SK-N-SH (cell line): ENCODE measurements around the gene DSG3. TPM values are rescaled to one million over a fixed set of nuclear protein-coding genes. Genes with fewer than 3 reads are reported as not detected.

Experiments
- CTCF ChIA-PET: fragments of 300-600, 350-600 bp; formaldehyde crosslinking; extraction: SDS; loops from one replicate; lab custom pipeline; 2021; lab: Yijun Ruan, JAX
- POLR2A ChIA-PET: fragments of 350-600 bp; sonication (Branson Sonifier 250); formaldehyde crosslinking; extraction: SDS; loops from one replicate; lab custom pipeline; 2020; ENCODE audit warnings: antibody characterized with exemption, inconsistent platforms; lab: Yijun Ruan, JAX
- DNase-seq: peaks from one replicate; pipeline ENCODE4 v3.0.0; 2012
- H2AFZ ChIP-seq: fragments of 200-600 bp; sonication (generic); 2 replicates; pipeline ENCODE4 v1.8.1; 2016; ENCODE audit warnings: antibody characterized with exemption, mild to moderate bottlenecking, low read depth
- H3F3A ChIP-seq: fragments of 200-600 bp; sonication (generic); replicated peaks from 2 replicates; pipeline ENCODE3; 2016; ENCODE audit warnings: antibody characterized with exemption, mild to moderate bottlenecking; ENCODE audit not compliant: insufficient read depth
- H3K27ac ChIP-seq, 2 experiments: fragments of 200-500 bp in 1 of 2; fragments of 200-600 bp in 1 of 2; sonication (Bioruptor generic) in 1 of 2; sonication (generic), shearing (Covaris generic) in 1 of 2; 2 replicates each; pipeline versions ENCODE4 v1.5.1 to v1.6.1; 2014 to 2016; ENCODE audit warnings: low read depth in 2 of 2, inconsistent platforms in 1 of 2, low read length in 1 of 2, mild to moderate bottlenecking in 1 of 2, mixed read lengths in 1 of 2
- H3K27me3 ChIP-seq: fragments of 200-600 bp; sonication (generic), shearing (Covaris generic); 2 replicates; pipeline ENCODE4 v1.6.1; 2016; ENCODE audit warnings: mixed run types; ENCODE audit not compliant: insufficient read depth
- H3K36me3 ChIP-seq, 2 experiments: fragments of 200-500 bp in 1 of 2; fragments of 200-600 bp in 1 of 2; sonication (Bioruptor generic) in 1 of 2; sonication (generic) in 1 of 2; replicated peaks in 1 of 2; 2 replicates each; pipeline versions ENCODE3 to v1.5.1; 2014 to 2016; ENCODE audit warnings: low read length in 1 of 2, mild to moderate bottlenecking in 1 of 2; ENCODE audit not compliant: insufficient read depth in 2 of 2, control insufficient read depth in 1 of 2
- H3K4me1 ChIP-seq, 2 experiments: fragments of 200-500 bp in 1 of 2; fragments of 200-600 bp in 1 of 2; sonication (Bioruptor generic) in 1 of 2; sonication (generic), shearing (Covaris generic) in 1 of 2; 2 replicates each; pipeline versions ENCODE4 v1.5.1 to v1.6.1; 2014 to 2016; ENCODE audit warnings: low read depth in 1 of 2, low read length in 1 of 2, mixed run types in 1 of 2; ENCODE audit not compliant: insufficient read depth in 2 of 2, control insufficient read depth in 1 of 2
- H3K4me2 ChIP-seq: fragments of 200-600 bp; sonication (generic), shearing (Covaris generic); 2 replicates; pipeline ENCODE4 v1.6.1; 2017; ENCODE audit warnings: mixed run types
- H3K4me3 ChIP-seq, 2 experiments: fragments of 200-500 bp in 1 of 2; fragments of 200-600 bp in 1 of 2; sonication (Bioruptor generic) in 1 of 2; sonication (generic), shearing (Covaris generic) in 1 of 2; 2 replicates each; pipeline versions ENCODE4 v1.5.1 to v1.8.1; 2014 to 2016; ENCODE audit warnings: low read depth in 2 of 2, inconsistent platforms in 1 of 2, low read length in 1 of 2, mild to moderate bottlenecking in 1 of 2, mixed read lengths in 1 of 2, moderate library complexity in 1 of 2
- H3K79me2 ChIP-seq: fragments of 200-600 bp; sonication (generic); 2 replicates; pipeline ENCODE4 v1.8.1; 2017; ENCODE audit warnings: mild to moderate bottlenecking; ENCODE audit not compliant: insufficient read depth
- H3K9ac ChIP-seq: fragments of 200-600 bp; sonication (generic); 2 replicates; pipeline ENCODE4 v1.6.1; 2017; ENCODE audit warnings: mixed run types
- H3K9me2 ChIP-seq: fragments of 200-600 bp; sonication (generic); 2 replicates; pipeline ENCODE4 v1.6.1; 2017; ENCODE audit warnings: mixed run types
- H3K9me3 ChIP-seq: fragments of 200-600 bp; sonication (generic); 2 replicates; pipeline ENCODE4 v1.6.1; 2017; ENCODE audit warnings: mixed run types, mild to moderate bottlenecking, moderate library complexity
- H4K20me1 ChIP-seq: fragments of 200-600 bp; sonication (generic); 2 replicates; pipeline ENCODE4 v1.6.1; 2017; ENCODE audit warnings: mild to moderate bottlenecking, mixed run types; ENCODE audit not compliant: insufficient read depth
- ELF1 ChIP-seq: IDR thresholded peaks from 2 replicates; pipeline ENCODE4 v1.4.0; 2012
- EP300 ChIP-seq, 2 experiments: IDR thresholded peaks; 2 replicates each; pipeline versions ENCODE4 v1.4.0 to v1.6.1; 2012; ENCODE audit warnings: borderline replicate concordance in 1 of 2, low read depth in 1 of 2, low read length in 1 of 2
- FOSL2 ChIP-seq: IDR thresholded peaks from 2 replicates; pipeline ENCODE4 v1.4.0; 2012; ENCODE audit warnings: low read depth, mild to moderate bottlenecking, moderate library complexity, borderline replicate concordance
- FOXJ3 ChIP-seq: sonication (generic); formaldehyde crosslinking; IDR thresholded peaks from 2 replicates; pipeline ENCODE4 v1.5.1; 2020; ENCODE audit warnings: mild to moderate bottlenecking, missing genetic modification reagents
- FOXM1 ChIP-seq: IDR thresholded peaks from 2 replicates; pipeline ENCODE4 v1.4.0; 2012; ENCODE audit warnings: low read depth, mild to moderate bottlenecking
- GABPA ChIP-seq: IDR thresholded peaks from 2 replicates; pipeline ENCODE4 v1.4.0; 2012; ENCODE audit warnings: low read depth, mild to moderate bottlenecking
- GATA2 ChIP-seq: sonication (generic); formaldehyde crosslinking; IDR thresholded peaks from 2 replicates; pipeline ENCODE4 v1.5.0; 2020; ENCODE audit warnings: mild to moderate bottlenecking, missing genetic modification reagents
- JUND ChIP-seq: IDR thresholded peaks from 2 replicates; pipeline ENCODE4 v1.4.0; 2012
- MXI1 ChIP-seq: IDR thresholded peaks from 2 replicates; pipeline ENCODE4 v1.6.1; 2012; ENCODE audit warnings: mild to moderate bottlenecking, low read depth, low read length, improper control_type of control experiment
- POLR2AphosphoS5 ChIP-seq: IDR thresholded peaks from 2 replicates; pipeline ENCODE4 v1.6.1; 2012; ENCODE audit warnings: low read depth, low read length
- RAD21 ChIP-seq: IDR thresholded peaks from 2 replicates; pipeline ENCODE4 v1.6.1; 2012; ENCODE audit warnings: mild to moderate bottlenecking, low read length
- RXRA ChIP-seq: IDR thresholded peaks from 2 replicates; pipeline ENCODE4 v1.4.0; 2012; ENCODE audit warnings: low read depth, mild to moderate bottlenecking, borderline replicate concordance
- SMC3 ChIP-seq: IDR thresholded peaks from 2 replicates; pipeline ENCODE4 v1.6.1; 2012; ENCODE audit warnings: low read depth, low read length, improper control_type of control experiment
- TAF1 ChIP-seq: IDR thresholded peaks from 2 replicates; pipeline ENCODE4 v1.6.1; 2012; ENCODE audit warnings: low read depth, mild to moderate bottlenecking, low read length, moderate library complexity, borderline replicate concordance
- TEAD4 ChIP-seq: IDR thresholded peaks from 2 replicates; pipeline ENCODE4 v1.4.0; 2012; ENCODE audit warnings: mild to moderate bottlenecking, borderline replicate concordance; ENCODE audit not compliant: insufficient read depth
- ZBTB33 ChIP-seq: IDR thresholded peaks from 2 replicates; pipeline ENCODE4 v1.4.0; 2012; ENCODE audit warnings: low read depth, borderline replicate concordance
- polyA plus RNA-seq, 3 experiments: library from polyadenylated mRNA; depleted of rRNA; stranded (reverse); fragments of >200 nt; gene quantifications; 2 replicates each; pipeline ENCODE4 v1.2.3, GENCODE V29; 2012
- TF ChIP-seq, protein P1 (sequence below): fragments of 200-600 bp; sonication (generic); IDR thresholded peaks from 2 replicates; pipeline ENCODE4 v1.6.1; 2017; ENCODE audit warnings: antibody characterized with exemption, mild to moderate bottlenecking, moderate library complexity
- TF ChIP-seq, protein P2 (sequence below): fragments of 150-350 bp; IDR thresholded peaks from 2 replicates; pipeline ENCODE4 v1.6.1; 2016; ENCODE audit warnings: mild to moderate bottlenecking, low read depth, low read length
- TF ChIP-seq, protein P3 (sequence below): IDR thresholded peaks from 2 replicates; pipeline ENCODE4 v1.4.0; 2012; ENCODE audit warnings: low read depth, borderline replicate concordance
- TF ChIP-seq, protein P4 (sequence below): IDR thresholded peaks from 2 replicates; pipeline ENCODE4 v1.6.1; 2012; ENCODE audit warnings: mild to moderate bottlenecking, low read depth, low read length, moderate library complexity

The DSG3 gene
- polyA plus RNA-seq, 1 of the 3 experiments (the other 2 are of a cell fraction): 0.02 TPM

- no peak for TF ChIP-seq JUND
- TF ChIP-seq, all 33 proteins: peak for 0
These were observed 687 bp upstream of the DSG3 start (continued) for GRCh38 chr18:31446854-31447253.

DNA sequence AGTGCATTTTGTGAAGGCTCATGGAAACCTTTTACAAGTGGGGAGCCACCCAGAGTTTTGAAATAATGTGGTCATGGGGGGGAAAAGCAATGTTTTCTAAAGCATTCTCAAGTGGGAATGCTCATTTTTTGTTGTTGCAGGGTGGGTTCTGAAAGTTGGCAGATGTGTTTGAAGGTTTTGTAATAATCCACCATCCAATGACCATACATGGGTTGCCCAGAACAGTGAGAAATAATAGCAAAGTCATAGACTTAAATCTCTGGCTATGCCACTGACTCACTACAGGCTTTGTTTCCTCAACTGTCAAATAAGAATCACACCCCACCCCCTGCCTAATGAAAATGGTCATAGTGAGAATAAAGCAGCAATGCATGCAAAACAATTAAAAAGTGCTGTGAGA is 2.9 kb downstream of the DSG3 start:
- Histone ChIP-seq H3K4me2 (no peak overlapping the region), H3F3A (peaks cover 6% of the 10 kb centered on the region)
- TF ChIP-seq POLR2AphosphoS5 (no peak), TEAD4 (no peak), RXRA (no peak), FOSL2 (no peak), GABPA (no peak), FOXJ3 (no peak), ELF1 (no peak), GATA2 (CRISPR knock-in tag) (no peak), MXI1 (no peak), RAD21 (no peak), EP300 (IDR thresholded peaks at IDR 0.05; ENCODE audit: borderline replicate concordance in 1 of 2, low read depth in 1 of 2, low read length in 1 of 2) (no peak), FOXM1 (no peak), SMC3 (no peak), TAF1 (no peak), ZBTB33 (no peak), JUND (no peak)
- TF ChIP-seq, protein P1, sequence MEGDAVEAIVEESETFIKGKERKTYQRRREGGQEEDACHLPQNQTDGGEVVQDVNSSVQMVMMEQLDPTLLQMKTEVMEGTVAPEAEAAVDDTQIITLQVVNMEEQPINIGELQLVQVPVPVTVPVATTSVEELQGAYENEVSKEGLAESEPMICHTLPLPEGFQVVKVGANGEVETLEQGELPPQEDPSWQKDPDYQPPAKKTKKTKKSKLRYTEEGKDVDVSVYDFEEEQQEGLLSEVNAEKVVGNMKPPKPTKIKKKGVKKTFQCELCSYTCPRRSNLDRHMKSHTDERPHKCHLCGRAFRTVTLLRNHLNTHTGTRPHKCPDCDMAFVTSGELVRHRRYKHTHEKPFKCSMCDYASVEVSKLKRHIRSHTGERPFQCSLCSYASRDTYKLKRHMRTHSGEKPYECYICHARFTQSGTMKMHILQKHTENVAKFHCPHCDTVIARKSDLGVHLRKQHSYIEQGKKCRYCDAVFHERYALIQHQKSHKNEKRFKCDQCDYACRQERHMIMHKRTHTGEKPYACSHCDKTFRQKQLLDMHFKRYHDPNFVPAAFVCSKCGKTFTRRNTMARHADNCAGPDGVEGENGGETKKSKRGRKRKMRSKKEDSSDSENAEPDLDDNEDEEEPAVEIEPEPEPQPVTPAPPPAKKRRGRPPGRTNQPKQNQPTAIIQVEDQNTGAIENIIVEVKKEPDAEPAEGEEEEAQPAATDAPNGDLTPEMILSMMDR: no peak
- TF ChIP-seq, protein P2, sequence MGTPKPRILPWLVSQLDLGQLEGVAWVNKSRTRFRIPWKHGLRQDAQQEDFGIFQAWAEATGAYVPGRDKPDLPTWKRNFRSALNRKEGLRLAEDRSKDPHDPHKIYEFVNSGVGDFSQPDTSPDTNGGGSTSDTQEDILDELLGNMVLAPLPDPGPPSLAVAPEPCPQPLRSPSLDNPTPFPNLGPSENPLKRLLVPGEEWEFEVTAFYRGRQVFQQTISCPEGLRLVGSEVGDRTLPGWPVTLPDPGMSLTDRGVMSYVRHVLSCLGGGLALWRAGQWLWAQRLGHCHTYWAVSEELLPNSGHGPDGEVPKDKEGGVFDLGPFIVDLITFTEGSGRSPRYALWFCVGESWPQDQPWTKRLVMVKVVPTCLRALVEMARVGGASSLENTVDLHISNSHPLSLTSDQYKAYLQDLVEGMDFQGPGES: no peak
- TF ChIP-seq, protein P3, sequence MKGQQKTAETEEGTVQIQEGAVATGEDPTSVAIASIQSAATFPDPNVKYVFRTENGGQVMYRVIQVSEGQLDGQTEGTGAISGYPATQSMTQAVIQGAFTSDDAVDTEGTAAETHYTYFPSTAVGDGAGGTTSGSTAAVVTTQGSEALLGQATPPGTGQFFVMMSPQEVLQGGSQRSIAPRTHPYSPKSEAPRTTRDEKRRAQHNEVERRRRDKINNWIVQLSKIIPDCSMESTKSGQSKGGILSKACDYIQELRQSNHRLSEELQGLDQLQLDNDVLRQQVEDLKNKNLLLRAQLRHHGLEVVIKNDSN: no peak
- TF ChIP-seq, protein P4, sequence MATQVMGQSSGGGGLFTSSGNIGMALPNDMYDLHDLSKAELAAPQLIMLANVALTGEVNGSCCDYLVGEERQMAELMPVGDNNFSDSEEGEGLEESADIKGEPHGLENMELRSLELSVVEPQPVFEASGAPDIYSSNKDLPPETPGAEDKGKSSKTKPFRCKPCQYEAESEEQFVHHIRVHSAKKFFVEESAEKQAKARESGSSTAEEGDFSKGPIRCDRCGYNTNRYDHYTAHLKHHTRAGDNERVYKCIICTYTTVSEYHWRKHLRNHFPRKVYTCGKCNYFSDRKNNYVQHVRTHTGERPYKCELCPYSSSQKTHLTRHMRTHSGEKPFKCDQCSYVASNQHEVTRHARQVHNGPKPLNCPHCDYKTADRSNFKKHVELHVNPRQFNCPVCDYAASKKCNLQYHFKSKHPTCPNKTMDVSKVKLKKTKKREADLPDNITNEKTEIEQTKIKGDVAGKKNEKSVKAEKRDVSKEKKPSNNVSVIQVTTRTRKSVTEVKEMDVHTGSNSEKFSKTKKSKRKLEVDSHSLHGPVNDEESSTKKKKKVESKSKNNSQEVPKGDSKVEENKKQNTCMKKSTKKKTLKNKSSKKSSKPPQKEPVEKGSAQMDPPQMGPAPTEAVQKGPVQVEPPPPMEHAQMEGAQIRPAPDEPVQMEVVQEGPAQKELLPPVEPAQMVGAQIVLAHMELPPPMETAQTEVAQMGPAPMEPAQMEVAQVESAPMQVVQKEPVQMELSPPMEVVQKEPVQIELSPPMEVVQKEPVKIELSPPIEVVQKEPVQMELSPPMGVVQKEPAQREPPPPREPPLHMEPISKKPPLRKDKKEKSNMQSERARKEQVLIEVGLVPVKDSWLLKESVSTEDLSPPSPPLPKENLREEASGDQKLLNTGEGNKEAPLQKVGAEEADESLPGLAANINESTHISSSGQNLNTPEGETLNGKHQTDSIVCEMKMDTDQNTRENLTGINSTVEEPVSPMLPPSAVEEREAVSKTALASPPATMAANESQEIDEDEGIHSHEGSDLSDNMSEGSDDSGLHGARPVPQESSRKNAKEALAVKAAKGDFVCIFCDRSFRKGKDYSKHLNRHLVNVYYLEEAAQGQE: no peak
- TF ChIP-seq, all 33 proteins: peak for 0
- no peaks in the 10 kb centered on the region for H3K9me2 ChIP-seq
- H4K20me1 ChIP-seq: no peaks in the 10 kb centered on the region
- H3K9me3 ChIP-seq: no peaks in the 10 kb centered on the region
- CTCF ChIA-PET: no interaction called here
- no peak overlapping the region for H2AFZ ChIP-seq
- H3K27ac ChIP-seq: no peak overlapping the region
- H3K4me3 ChIP-seq: no peak overlapping the region
- peaks cover 21% of the 10 kb centered on the region for H3K27me3 ChIP-seq
- H3K36me3 ChIP-seq: no peaks in the 10 kb centered on the region
- no peak for DNase-seq
- POLR2A ChIA-PET: no interaction called here
- H3K79me2 ChIP-seq: no peaks in the 10 kb centered on the region
- no peaks in the 10 kb centered on the region for H3K4me1 ChIP-seq
- H3K9ac ChIP-seq: no peak overlapping the region
